CD14-positive monocyte (primary cell): ENCODE measurements around the gene SLC6A6. TPM values are rescaled to one million over a fixed set of nuclear protein-coding genes. Genes with fewer than 3 reads are reported as not detected.

Source experiments
- DNase-seq, 3 donors: peaks; one replicate each; pipeline ENCODE4 v3.0.0-alpha.2; 2011 to 2022
- H2AFZ ChIP-seq: 2 replicates; pipeline ENCODE4 v1.6.0; 2012; ENCODE audit warnings: mild to moderate bottlenecking, low read depth, low read length, inconsistent platforms; ENCODE audit not compliant: insufficient read depth, poor library complexity, severe bottlenecking
- H3K27ac ChIP-seq, 2 donors: 1 replicate in 1 of 2; 2 replicates in 1 of 2; pipeline ENCODE4 v1.5.1; 2012 to 2013; ENCODE audit warnings: low read length in 2 of 2, control low read depth in 1 of 2, inconsistent platforms in 1 of 2, low read depth in 1 of 2, mild to moderate bottlenecking in 1 of 2
- H3K27me3 ChIP-seq, 2 donors: one replicate each; pipeline versions ENCODE4 v1.6.0 to v1.6.1; 2011 to 2013; ENCODE audit warnings: low read length in 2 of 2; ENCODE audit not compliant: control insufficient read depth in 2 of 2, insufficient read depth in 2 of 2
- H3K36me3 ChIP-seq, 2 donors: replicated peaks in 1 of 2; 1 replicate in 1 of 2; 2 replicates in 1 of 2; pipeline versions ENCODE4 v1.5.1 to v1.6.1; 2012 to 2013; ENCODE audit warnings: low read length in 2 of 2, control low read depth in 1 of 2, inconsistent platforms in 1 of 2, mild to moderate bottlenecking in 1 of 2; ENCODE audit not compliant: insufficient read depth in 2 of 2, control insufficient read depth in 1 of 2
- H3K4me1 ChIP-seq, 2 donors: 1 replicate in 1 of 2; 2 replicates in 1 of 2; pipeline versions ENCODE4 v1.5.1 to v1.6.1; 2012 to 2013; ENCODE audit warnings: low read length in 2 of 2, control low read depth in 1 of 2, inconsistent platforms in 1 of 2, mild to moderate bottlenecking in 1 of 2, moderate library complexity in 1 of 2; ENCODE audit not compliant: insufficient read depth in 2 of 2, control insufficient read depth in 1 of 2
- H3K4me2 ChIP-seq: replicated peaks from 2 replicates; pipeline ENCODE3; 2012; ENCODE audit warnings: low read length, moderate library complexity, mild to moderate bottlenecking; ENCODE audit not compliant: poor library complexity, severe bottlenecking; ENCODE audit errors: extremely low read depth
- H3K4me3 ChIP-seq, 3 experiments: fragments of 200-600 bp in 1 of 3; sonication (generic) in 1 of 3; replicated peaks in 1 of 3; 1 replicate in 2 of 3; 2 replicates in 1 of 3; pipeline ENCODE4 v1.5.1; 2011 to 2013; ENCODE audit warnings: low read length in 3 of 3, mild to moderate bottlenecking in 3 of 3, control low read depth in 2 of 3, low read depth in 2 of 3, inconsistent platforms in 1 of 3, moderate library complexity in 1 of 3
- H3K79me2 ChIP-seq: 2 replicates; pipeline ENCODE4 v1.6.0; 2012; ENCODE audit warnings: mild to moderate bottlenecking, control low read depth, inconsistent platforms, low read length, moderate library complexity; ENCODE audit not compliant: insufficient read depth
- H3K9ac ChIP-seq: 2 replicates; pipeline ENCODE4 v1.6.0; 2017; ENCODE audit warnings: low read length, mild to moderate bottlenecking; ENCODE audit not compliant: insufficient read depth, poor library complexity, severe bottlenecking
- H3K9me3 ChIP-seq, 2 donors: replicated peaks in 1 of 2; 1 replicate in 1 of 2; 2 replicates in 1 of 2; pipeline versions ENCODE4 v1.5.1 to v1.6.1; 2012 to 2013; ENCODE audit warnings: low read length in 2 of 2, control low read depth in 1 of 2; ENCODE audit not compliant: control insufficient read depth in 1 of 2, insufficient read depth in 1 of 2
- H4K20me1 ChIP-seq: 2 replicates; pipeline ENCODE4 v1.6.0; 2012; ENCODE audit warnings: mild to moderate bottlenecking, low read length, control low read depth, moderate library complexity; ENCODE audit not compliant: insufficient read depth
- H3K27ac Mint-ChIP-seq, 7 donors: one replicate each; pipeline ENCODE4 v1.8.0; 2020; ENCODE audit warnings: mild to moderate bottlenecking in 7 of 7, mixed read lengths in 7 of 7, moderate library complexity in 6 of 7, inconsistent platforms in 2 of 7
- H3K27me3 Mint-ChIP-seq, 3 donors: one replicate each; pipeline ENCODE4 v1.8.0; 2021 to 2022; ENCODE audit warnings: low read depth in 3 of 3, mild to moderate bottlenecking in 3 of 3, mixed read lengths in 3 of 3, moderate library complexity in 3 of 3, inconsistent platforms in 1 of 3
- H3K36me3 Mint-ChIP-seq, 2 donors: one replicate each; pipeline ENCODE4 v1.8.0; 2020; ENCODE audit warnings: mixed read lengths in 2 of 2, inconsistent platforms in 1 of 2, mild to moderate bottlenecking in 1 of 2
- H3K4me1 Mint-ChIP-seq: one replicate; pipeline ENCODE4 v1.8.0; 2020; ENCODE audit warnings: mild to moderate bottlenecking, mixed read lengths
- H3K4me3 Mint-ChIP-seq, 2 donors: one replicate each; pipeline ENCODE4 v1.8.0; 2020; ENCODE audit warnings: mild to moderate bottlenecking in 2 of 2, mixed read lengths in 2 of 2, moderate library complexity in 1 of 2
- H3K9me3 Mint-ChIP-seq, 7 donors: one replicate each; pipeline ENCODE4 v1.8.0; 2020 to 2022; ENCODE audit warnings: mixed read lengths in 7 of 7, mild to moderate bottlenecking in 6 of 7, moderate library complexity in 6 of 7, inconsistent platforms in 2 of 7
- WGBS: methylation state at CpG from one replicate; pipeline ENCODE4 v1.1.5; 2013; ENCODE audit warnings: missing lambda C conversion rate; ENCODE audit not compliant: insufficient coverage; 5-methylcytosine and 5-hydroxymethylcytosine counted together
- intact Hi-C, 2 donors: fragments of 100-400 bp; cut with micrococcal nuclease; formaldehyde crosslinking; loops; one replicate each; pipeline versions ENCODE4 v1.15.0 to v1.15.1; 2023
- polyA plus RNA-seq, 3 donors: library from polyadenylated mRNA; depleted of rRNA in 1 of 3; unstranded in 2 of 3; stranded (reverse) in 1 of 3; fragments of 300-500 nt in 2 of 3; fragments of >200 nt in 1 of 3; fragmentation: Illumina TruSeq in 2 of 3; gene quantifications; 1 replicate in 2 of 3; 2 replicates in 1 of 3; pipeline ENCODE4 v1.2.3, GENCODE V29; 2012 to 2021
- TF ChIP-seq, protein P1 (sequence below): fragments of 200-600 bp; IDR thresholded peaks from one replicate; pipeline ENCODE4 v1.8.0; 2022; ENCODE audit warnings: antibody characterized with exemption, mild to moderate bottlenecking

The SLC6A6 gene
- polyA plus RNA-seq, 3 donors = 18.4 to 136 (median 24.5) TPM

DNA sequence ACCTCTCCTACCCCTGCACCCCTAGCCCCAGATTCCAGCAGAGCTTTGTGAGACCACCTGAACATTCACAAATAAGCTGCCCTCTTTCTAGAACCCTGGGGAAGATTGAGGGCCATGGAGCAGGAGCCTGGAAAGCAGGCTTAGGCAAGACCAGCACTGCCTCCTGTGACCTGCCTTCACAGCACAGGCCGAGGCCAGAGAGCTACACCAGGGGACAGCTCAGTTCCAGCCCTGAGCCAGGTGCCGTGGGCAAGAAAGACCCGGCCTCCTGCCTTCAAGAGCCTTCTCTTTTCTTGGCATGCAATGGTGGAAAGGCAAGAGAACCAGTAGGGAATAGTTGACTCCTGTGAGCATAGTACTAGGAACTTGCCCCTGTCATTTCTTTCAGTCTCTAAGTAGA is 48.1 kb downstream of the SLC6A6 start:
- H3K36me3 Mint-ChIP-seq = peaks cover 95 to 100% of the 10 kb centered on the region in 2 donors
- H3K4me1 Mint-ChIP-seq = peaks cover 17% of the 10 kb centered on the region
- peaks cover 0 to 2% (median 2%) of the 10 kb centered on the region in 3 donors for H3K27me3 Mint-ChIP-seq
- TF ChIP-seq, protein P1, sequence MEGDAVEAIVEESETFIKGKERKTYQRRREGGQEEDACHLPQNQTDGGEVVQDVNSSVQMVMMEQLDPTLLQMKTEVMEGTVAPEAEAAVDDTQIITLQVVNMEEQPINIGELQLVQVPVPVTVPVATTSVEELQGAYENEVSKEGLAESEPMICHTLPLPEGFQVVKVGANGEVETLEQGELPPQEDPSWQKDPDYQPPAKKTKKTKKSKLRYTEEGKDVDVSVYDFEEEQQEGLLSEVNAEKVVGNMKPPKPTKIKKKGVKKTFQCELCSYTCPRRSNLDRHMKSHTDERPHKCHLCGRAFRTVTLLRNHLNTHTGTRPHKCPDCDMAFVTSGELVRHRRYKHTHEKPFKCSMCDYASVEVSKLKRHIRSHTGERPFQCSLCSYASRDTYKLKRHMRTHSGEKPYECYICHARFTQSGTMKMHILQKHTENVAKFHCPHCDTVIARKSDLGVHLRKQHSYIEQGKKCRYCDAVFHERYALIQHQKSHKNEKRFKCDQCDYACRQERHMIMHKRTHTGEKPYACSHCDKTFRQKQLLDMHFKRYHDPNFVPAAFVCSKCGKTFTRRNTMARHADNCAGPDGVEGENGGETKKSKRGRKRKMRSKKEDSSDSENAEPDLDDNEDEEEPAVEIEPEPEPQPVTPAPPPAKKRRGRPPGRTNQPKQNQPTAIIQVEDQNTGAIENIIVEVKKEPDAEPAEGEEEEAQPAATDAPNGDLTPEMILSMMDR = no peak
- DNase-seq = no peak
- H3K9ac ChIP-seq = no peak overlapping the region
- no peak overlapping the region for H2AFZ ChIP-seq
- H3K4me1 ChIP-seq = no peaks in the 10 kb centered on the region
- H3K79me2 ChIP-seq = no peaks in the 10 kb centered on the region
- H3K36me3 ChIP-seq = peaks cover 99 to 100% of the 10 kb centered on the region in 2 donors
- H3K27ac ChIP-seq = peak overlapping the region in 1 of 2 donors; percentile 39
- peaks cover 99% of the 10 kb centered on the region for H4K20me1 ChIP-seq
- no peak overlapping the region for H3K4me2 ChIP-seq
- peaks cover 0 to 4% (median 0%) of the 10 kb centered on the region in 7 donors for H3K9me3 Mint-ChIP-seq
- H3K4me3 Mint-ChIP-seq = no peak overlapping the region
- no peak overlapping the region for H3K4me3 ChIP-seq
- peak overlapping the region in 3 of 7 donors; percentile 3 to 69 (median 32) for H3K27ac Mint-ChIP-seq
- intact Hi-C loops = no loop called here
- H3K27me3 ChIP-seq = no peaks in the 10 kb centered on the region
- no peaks in the 10 kb centered on the region for H3K9me3 ChIP-seq
- WGBS = 100% methylated on average over 3 of the region's 3 CpGs

DNA sequence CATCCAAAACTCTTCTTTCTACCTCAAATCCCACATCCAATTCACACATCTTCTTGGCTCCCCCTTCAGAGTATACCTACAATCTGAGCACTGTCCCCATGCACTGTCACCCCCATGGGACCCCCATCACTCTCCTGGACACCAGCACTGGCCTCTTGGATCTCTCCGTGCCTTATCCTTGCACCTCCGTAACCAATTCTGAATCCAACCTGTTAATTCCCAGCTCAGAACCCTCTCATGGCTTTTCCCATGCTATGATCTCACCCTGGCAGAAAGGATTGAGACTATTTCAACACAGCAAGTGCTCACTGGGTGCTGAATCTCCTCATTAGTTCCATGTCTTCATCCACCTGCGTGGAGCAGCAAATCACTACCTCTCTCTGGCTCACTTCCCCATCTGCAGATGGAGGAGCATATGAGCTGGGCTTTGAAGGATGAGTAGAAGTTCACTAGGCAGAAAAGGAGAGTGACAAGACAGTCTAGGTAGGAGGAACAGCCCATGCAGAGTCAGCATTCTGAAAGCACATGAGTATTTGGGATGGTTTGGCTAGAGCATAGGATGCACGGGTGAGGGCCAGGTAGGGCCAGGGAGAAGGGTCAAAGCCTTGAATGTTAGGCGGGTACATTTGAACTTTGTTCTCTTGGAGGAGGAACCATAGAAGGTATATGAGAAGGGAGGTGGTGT is 48.7 kb downstream of the SLC6A6 start:
- Histone ChIP-seq H2AFZ (no peak overlapping the region), H3K9ac (no peak overlapping the region), H4K20me1 (peaks cover 99% of the 10 kb centered on the region), H3K4me2 (no peak overlapping the region), H3K4me1 (no peaks in the 10 kb centered on the region), H3K9me3 (no peaks in the 10 kb centered on the region), H3K4me3 (no peak overlapping the region), H3K27me3 (no peaks in the 10 kb centered on the region), H3K27ac (peak overlapping the region in 1 of 2 donors; percentile 47), H3K36me3 (peaks cover 98 to 100% of the 10 kb centered on the region in 2 donors), H3K79me2 (no peaks in the 10 kb centered on the region)
- 97% methylated on average over 3 of the region's 5 CpGs for WGBS
- TF ChIP-seq, protein P1 = no peak
- Mint-ChIP-seq H3K27me3 (peaks cover 0 to 2% (median 2%) of the 10 kb centered on the region in 3 donors), H3K9me3 (peaks cover 0 to 4% (median 0%) of the 10 kb centered on the region in 7 donors), H3K4me3 (no peak overlapping the region), H3K36me3 (peaks cover 93 to 100% of the 10 kb centered on the region in 2 donors), H3K4me1 (peaks cover 17% of the 10 kb centered on the region), H3K27ac (peak overlapping the region in 3 of 7 donors; percentile 25 to 63 (median 49))
- intact Hi-C loops = no loop called here
- DNase-seq = no peak
